Measurements from ENCODE around the gene ZNF181. TPM values are rescaled to one million over a fixed set of nuclear protein-coding genes. Genes with fewer than 3 reads are reported as not detected.

Gene ZNF181
- total RNA-seq, 2 experiments from 2014 or later = 2.0 to 2.9 TPM

GRCh38 chr19:34692549-34692948 is 41.5 kb upstream of the ZNF181 start:
- no peaks in the 10 kb centered on the region for H3K4me1 Mint-ChIP-seq (ENCODE audit: low read depth)
- CTCF ChIA-PET = no interaction called here
- H3K27me3 ChIP-seq (ENCODE audit: control insufficient read depth in 1 of 2, insufficient read depth in 2 of 2, low read length in 2 of 2) = peaks cover 3 to 14% of the 10 kb centered on the region in 2 experiments
- peaks cover 14% of the 10 kb centered on the region for H3K9me3 Mint-ChIP-seq
- peaks cover 4 to 31% of the 10 kb centered on the region in 2 experiments for H3K9me3 ChIP-seq (ENCODE audit: control insufficient read depth in 1 of 2, insufficient read depth in 1 of 2, low read length in 2 of 2)
- no peak overlapping the region for H3K4me3 Mint-ChIP-seq
- no peaks in the 10 kb centered on the region for H3K36me3 ChIP-seq (ENCODE audit: insufficient read depth, low read length)
- H3K36me3 Mint-ChIP-seq (ENCODE audit: low read depth) = peaks cover 17% of the 10 kb centered on the region
- no peaks in the 10 kb centered on the region for H3K4me1 ChIP-seq (ENCODE audit: insufficient read depth, low read length)
- H3K4me3 ChIP-seq (ENCODE audit: low read length) = no peak overlapping the region
- TF ChIP-seq CTCF (IDR thresholded peaks at IDR 0.05) = no peak
- POLR2A ChIA-PET = no interaction called here
- intact Hi-C loops (cut with DNase I, micrococcal nuclease) = no loop called here
- peaks cover 40% of the 10 kb centered on the region for H3K27me3 Mint-ChIP-seq
- no peak overlapping the region for H3K27ac ChIP-seq (ENCODE audit: low read depth in 1 of 2, low read length in 2 of 2)
- no peak overlapping the region for H3K27ac Mint-ChIP-seq
- DNase-seq (no peak), ATAC-seq (ENCODE audit: poor library complexity) (no peak)

GRCh38 chr19:34707661-34708060 is 26.4 kb upstream of the ZNF181 start:
- no peaks in the 10 kb centered on the region for H3K36me3 ChIP-seq (ENCODE audit: insufficient read depth, low read length)

GRCh38 chr19:34711890-34712289 is 22.2 kb upstream of the ZNF181 start:
- intact Hi-C loops (cut with DNase I, micrococcal nuclease) = loop anchor here (1.0 to 5.0 kb wide), 4 partner anchors 73 to 935 kb away; no protein-coding TSS in a partner anchor
- H3K27ac Mint-ChIP-seq = no peak overlapping the region
- no peak overlapping the region for H3K27ac ChIP-seq (ENCODE audit: low read depth in 1 of 2, low read length in 2 of 2)
- H3K9me3 ChIP-seq (ENCODE audit: control insufficient read depth in 1 of 2, insufficient read depth in 1 of 2, low read length in 2 of 2) = peaks cover 4 to 17% of the 10 kb centered on the region in 2 experiments
- H3K9me3 Mint-ChIP-seq = peaks cover 6% of the 10 kb centered on the region
- peaks cover 3 to 13% of the 10 kb centered on the region in 2 experiments for H3K27me3 ChIP-seq (ENCODE audit: control insufficient read depth in 1 of 2, insufficient read depth in 2 of 2, low read length in 2 of 2)
- CTCF ChIA-PET = interaction anchor here (1.0 to 2.1 kb wide), 2 partner anchors 72 to 934 kb away, joined by 3 to 21 read pairs; no protein-coding TSS in a partner anchor
- H3K4me1 ChIP-seq (ENCODE audit: insufficient read depth, low read length) = no peaks in the 10 kb centered on the region
- peaks cover 38% of the 10 kb centered on the region for H3K27me3 Mint-ChIP-seq
- H3K4me1 Mint-ChIP-seq (ENCODE audit: low read depth) = no peaks in the 10 kb centered on the region
- H3K36me3 ChIP-seq (ENCODE audit: insufficient read depth, low read length) = no peaks in the 10 kb centered on the region
- ATAC-seq (ENCODE audit: poor library complexity) (no peak), DNase-seq (no peak)
- no peak overlapping the region for H3K4me3 Mint-ChIP-seq
- H3K36me3 Mint-ChIP-seq (ENCODE audit: low read depth) = no peaks in the 10 kb centered on the region
- TF ChIP-seq CTCF (IDR thresholded peaks at IDR 0.05) = no peak
- POLR2A ChIA-PET = interaction anchor here (0.6 kb wide), 1 partner anchor 32 kb away, joined by 3 read pairs; no protein-coding TSS in a partner anchor
- H3K4me3 ChIP-seq (ENCODE audit: low read length) = no peak overlapping the region

More at GRCh38 chr19:34707661-34708060, 26.4 kb upstream of the ZNF181 start:
- H3K4me1 Mint-ChIP-seq (ENCODE audit: low read depth) = no peaks in the 10 kb centered on the region
- Histone ChIP-seq H3K27ac (ENCODE audit: low read depth in 1 of 2, low read length in 2 of 2) (no peak overlapping the region), H3K4me1 (ENCODE audit: insufficient read depth, low read length) (no peaks in the 10 kb centered on the region), H3K9me3 (ENCODE audit: control insufficient read depth in 1 of 2, insufficient read depth in 1 of 2, low read length in 2 of 2) (peaks cover 0 to 6% of the 10 kb centered on the region in 2 experiments), H3K4me3 (ENCODE audit: low read length) (no peak overlapping the region), H3K27me3 (ENCODE audit: control insufficient read depth in 1 of 2, insufficient read depth in 2 of 2, low read length in 2 of 2) (peaks cover 3 to 7% of the 10 kb centered on the region in 2 experiments)
- H3K27me3 Mint-ChIP-seq = peaks cover 36% of the 10 kb centered on the region
- CTCF ChIA-PET = no interaction called here
- ATAC-seq (ENCODE audit: poor library complexity) (no peak), DNase-seq (no peak)
- no peak for TF ChIP-seq CTCF (IDR thresholded peaks at IDR 0.05)
- no peaks in the 10 kb centered on the region for H3K36me3 Mint-ChIP-seq (ENCODE audit: low read depth)
- H3K27ac Mint-ChIP-seq = no peak overlapping the region
- H3K9me3 Mint-ChIP-seq = peaks cover 2% of the 10 kb centered on the region
- POLR2A ChIA-PET = no interaction called here
- intact Hi-C loops (cut with DNase I, micrococcal nuclease) = no loop called here
- H3K4me3 Mint-ChIP-seq = no peak overlapping the region
